A549 treated with CpdA at 1 μM for 4 hours (cell line): ENCODE results near the gene FOXF2. TPM values are rescaled to one million over a fixed set of nuclear protein-coding genes. Genes with fewer than 3 reads are reported as not detected.

Experiments used
- total RNA-seq: library from RNA; stranded (reverse); fragments of 200-300 nt; extraction: Qiagen RNA extraction; gene quantifications from 5 replicates; pipeline ENCODE4 v1.2.3, GENCODE V29; 2022; ENCODE audit warnings: low read depth

The FOXF2 gene
- 17.7 to 24.2 TPM (median 23.0 TPM) in 5 replicates for total RNA-seq

GRCh38 chr6:1389369-1390132, at the start of gene FOXF2:
Gene FOXF2, plus strand, starts transcription at chr6:1389576. Its CDS starts 372 bp downstream, at chr6:1389948.

Other genes with a start within 250 kb of the FOXF2 start
- gene FOXQ1, start 77.5 kb upstream of the FOXF2 start, total RNA-seq = 1.8 to 4.8 TPM (median 4.0 TPM) in 5 replicates
- gene FOXC1, start 220.3 kb downstream of the FOXF2 start, total RNA-seq = 7.0 to 9.5 TPM (median 7.8 TPM) in 5 replicates